IMR-90 (cell line): ENCODE measurements around the gene ITGA5. TPM values are rescaled to one million over a fixed set of nuclear protein-coding genes. Genes with fewer than 3 reads are reported as not detected.

Experiments
- ATAC-seq: fragments of 200-7000 bp; cut with Tn5 transposase; 2 replicates; pipeline ENCODE4 v1.9.1; 2020; ENCODE audit warnings: low read depth, mild to moderate bottlenecking, moderate library complexity
- BruUV-seq: library from RNA; stranded (reverse); fragments of 400-500 nt; replicated peaks from 2 replicates; lab custom pipeline; 2021; lab: Mats Ljungman, UMichigan
- CTCF ChIA-PET: fragments of 300-600 bp; formaldehyde crosslinking; extraction: SDS; loops from one replicate; lab custom pipeline; 2021; ENCODE audit warnings: antibody characterized with exemption; lab: Yijun Ruan, JAX
- POLR2A ChIA-PET: fragments of 300-600 bp; sonication (Branson Sonifier 250); formaldehyde crosslinking; loops from one replicate; lab custom pipeline; 2022; ENCODE audit warnings: antibody characterized with exemption; ENCODE audit not compliant: unreplicated experiment; lab: Charles Lee
- DNase-seq: peaks from one replicate; pipeline ENCODE4 v3.0.0; 2013
- H2AFZ ChIP-seq: replicated peaks from 2 replicates; pipeline ENCODE3; 2013; ENCODE audit warnings: low read length, mild to moderate bottlenecking; ENCODE audit not compliant: poor library complexity
- H2AK5ac ChIP-seq: 2 replicates; pipeline ENCODE4 v1.6.1; 2013; ENCODE audit warnings: low read depth, low read length, inconsistent platforms
- H2AK9ac ChIP-seq: replicated peaks from 2 replicates; pipeline ENCODE3; 2013; ENCODE audit warnings: mild to moderate bottlenecking, low read depth, low read length, moderate library complexity; ENCODE audit not compliant: poor library complexity
- H2BK120ac ChIP-seq: 2 replicates; pipeline ENCODE4 v1.6.1; 2013; ENCODE audit warnings: low read depth, low read length, inconsistent platforms
- H2BK15ac ChIP-seq: 3 replicates; pipeline ENCODE4 v1.6.1; 2013; ENCODE audit warnings: low read depth, low read length, inconsistent platforms
- H2BK20ac ChIP-seq: 2 replicates; pipeline ENCODE4 v1.6.1; 2013; ENCODE audit warnings: low read depth, mild to moderate bottlenecking, inconsistent platforms, low read length, moderate library complexity
- H2BK5ac ChIP-seq: 2 replicates; pipeline ENCODE4 v1.6.1; 2013; ENCODE audit warnings: mild to moderate bottlenecking, low read depth, low read length, inconsistent platforms; ENCODE audit not compliant: poor library complexity, severe bottlenecking
- H3K14ac ChIP-seq: replicated peaks from 2 replicates; pipeline ENCODE4 v1.6.1; 2013; ENCODE audit warnings: low read depth, low read length, inconsistent platforms
- H3K18ac ChIP-seq: 2 replicates; pipeline ENCODE4 v1.6.1; 2013; ENCODE audit warnings: low read depth, low read length, control low read depth
- H3K23ac ChIP-seq: 2 replicates; pipeline ENCODE4 v1.6.1; 2013; ENCODE audit warnings: low read depth, low read length, inconsistent platforms
- H3K27ac ChIP-seq: 2 replicates; pipeline ENCODE4 v1.5.1; 2013; ENCODE audit warnings: mild to moderate bottlenecking, control low read depth, low read length; ENCODE audit not compliant: insufficient read depth
- H3K27me3 ChIP-seq: 2 replicates; pipeline ENCODE4 v1.6.1; 2013; ENCODE audit warnings: low read length; ENCODE audit not compliant: control insufficient read depth, insufficient read depth
- H3K36me3 ChIP-seq: 2 replicates; pipeline ENCODE4 v1.6.1; 2013; ENCODE audit warnings: low read length, mixed read lengths; ENCODE audit not compliant: control insufficient read depth, insufficient read depth
- H3K4ac ChIP-seq: 2 replicates; pipeline ENCODE4 v1.6.1; 2013; ENCODE audit warnings: low read depth, low read length, inconsistent platforms
- H3K4me1 ChIP-seq: 2 replicates; pipeline ENCODE4 v1.6.1; 2013; ENCODE audit warnings: low read length, mixed read lengths; ENCODE audit not compliant: control insufficient read depth, insufficient read depth
- H3K4me2 ChIP-seq: 2 replicates; pipeline ENCODE4 v1.6.1; 2013; ENCODE audit warnings: low read depth, mild to moderate bottlenecking, control low read depth, low read length, moderate library complexity
- H3K4me3 ChIP-seq: 2 replicates; pipeline ENCODE4 v1.5.1; 2013; ENCODE audit warnings: low read depth, mild to moderate bottlenecking, control low read depth, low read length, moderate library complexity; ENCODE audit not compliant: insufficient read depth
- H3K56ac ChIP-seq: 2 replicates; pipeline ENCODE4 v1.6.1; 2013; ENCODE audit warnings: low read length, inconsistent platforms; ENCODE audit not compliant: insufficient read depth; ENCODE audit errors: extremely low read depth
- H3K79me1 ChIP-seq, 2 experiments: 2 replicates each; pipeline ENCODE4 v1.6.1; 2013; ENCODE audit warnings: low read length in 2 of 2, inconsistent platforms in 1 of 2, low read depth in 1 of 2
- H3K9ac ChIP-seq: 2 replicates; pipeline ENCODE4 v1.6.1; 2013; ENCODE audit warnings: low read depth, low read length, control low read depth
- H3K9me1 ChIP-seq: 2 replicates; pipeline ENCODE4 v1.6.1; 2013; ENCODE audit warnings: low read length, inconsistent platforms; ENCODE audit not compliant: insufficient read depth
- H3K9me3 ChIP-seq: 2 replicates; pipeline ENCODE4 v1.6.1; 2013; ENCODE audit warnings: low read length; ENCODE audit not compliant: control insufficient read depth, insufficient read depth
- H4K20me1 ChIP-seq: 2 replicates; pipeline ENCODE4 v1.6.1; 2013; ENCODE audit warnings: low read length, inconsistent platforms; ENCODE audit not compliant: insufficient read depth
- H4K5ac ChIP-seq: 2 replicates; pipeline ENCODE4 v1.6.1; 2013; ENCODE audit warnings: mild to moderate bottlenecking, low read depth, low read length, control low read depth
- H4K8ac ChIP-seq, 2 experiments: 2 replicates each; pipeline ENCODE4 v1.6.1; 2013; ENCODE audit warnings: low read depth in 2 of 2, low read length in 2 of 2, control low read depth in 1 of 2, inconsistent platforms in 1 of 2
- H4K91ac ChIP-seq: 2 replicates; pipeline ENCODE4 v1.6.1; 2013; ENCODE audit warnings: low read depth, low read length, inconsistent platforms; ENCODE audit not compliant: insufficient read depth
- BHLHE40 ChIP-seq: fragments of 150-350 bp; IDR thresholded peaks from 2 replicates; pipeline ENCODE4 v1.6.1; 2016; ENCODE audit warnings: mild to moderate bottlenecking, low read depth, low read length
- FOS ChIP-seq: fragments of 150-350 bp; IDR thresholded peaks from 2 replicates; pipeline ENCODE4 v1.6.1; 2016; ENCODE audit warnings: low read depth, low read length
- POLR2A ChIP-seq: IDR thresholded peaks from 2 replicates; pipeline ENCODE4 v1.6.1; 2012; ENCODE audit warnings: mild to moderate bottlenecking, low read depth, low read length
- SMC3 ChIP-seq: fragments of 150-350 bp; IDR thresholded peaks from 2 replicates; pipeline ENCODE4 v1.6.1; 2016; ENCODE audit warnings: low read depth, mild to moderate bottlenecking, antibody characterized with exemption, low read length, moderate library complexity
- WGBS, 2 experiments: methylation state at CpG; one replicate each; pipeline versions ENCODE4 v1.1.5 to v1.1.7; 2013; ENCODE audit warnings: missing lambda C conversion rate in 2 of 2; ENCODE audit not compliant: insufficient read length in 1 of 2; ENCODE audit errors: extremely low coverage in 2 of 2; 5-methylcytosine and 5-hydroxymethylcytosine counted together
- dilution Hi-C: fragments of 300-500 bp; cut with HindIII; formaldehyde crosslinking; loops from one replicate; pipeline ENCODE4 v1.14.3; 2018; ENCODE audit warnings: low sequenced_read_pairs; ENCODE audit not compliant: unreplicated experiment
- in situ Hi-C: fragments of 300-500 bp; cut with MboI; formaldehyde crosslinking; loops from 3 replicates; pipeline ENCODE4 v1.14.3; 2019; ENCODE audit warnings: low sequenced_read_pairs, inconsistent platforms, mixed read lengths
- intact Hi-C: fragments of 100-400 bp; cut with micrococcal nuclease; formaldehyde crosslinking; loops from 2 replicates; pipeline ENCODE4 v1.10.0; 2022
- polyA plus RNA-seq, 3 experiments: library from polyadenylated mRNA; depleted of rRNA; stranded (reverse); fragments of >200 nt; gene quantifications; 2 replicates each; pipeline ENCODE4 v1.2.3, GENCODE V29; 2012; ENCODE audit warnings: low replicate concordance in 1 of 3
- total RNA-seq: library from RNA; depleted of rRNA; stranded (reverse); fragments of >200 nt; gene quantifications from 2 replicates; pipeline ENCODE4 v1.2.3, GENCODE V29; 2012
- TF ChIP-seq, protein P1 (sequence below): fragments of 150-350 bp; IDR thresholded peaks from 2 replicates; pipeline ENCODE4 v1.6.1; 2017; ENCODE audit warnings: mild to moderate bottlenecking, antibody characterized with exemption, low read length, low read depth
- TF ChIP-seq, protein P2 (sequence below): conservative IDR thresholded peaks from 2 replicates; pipeline ENCODE4 v1.5.1; 2012; ENCODE audit warnings: mild to moderate bottlenecking, low read depth, low read length, improper control_type of control experiment

The ITGA5 gene
- total and polyA plus RNA-seq, 2 of the 4 experiments (the other 2 are of a cell fraction) = 159 to 259 TPM

DNA sequence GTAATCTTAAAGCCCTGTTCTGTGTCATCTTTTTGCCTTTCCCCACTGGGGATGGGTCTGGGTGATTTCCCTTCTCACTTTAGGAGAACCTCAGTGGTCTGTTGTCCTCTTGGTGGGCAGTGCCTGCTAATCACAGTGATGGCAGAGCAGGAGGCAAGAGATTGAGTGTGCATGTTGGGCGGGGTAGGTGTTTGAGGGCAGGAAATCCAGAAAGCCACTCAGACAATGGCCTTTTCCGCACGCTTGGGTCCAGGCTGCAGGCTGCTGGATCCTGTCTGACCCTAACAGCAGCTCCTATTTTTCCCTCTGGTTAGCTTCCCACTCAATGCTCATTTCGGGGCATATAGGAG lies 13.7 kb upstream of the ITGA5 start:
- H2BK15ac ChIP-seq = peak overlapping the region; percentile 73; the same call in 2 of the 3 replicates
- H3K4me3 ChIP-seq = no peak overlapping the region
- no peaks in the 10 kb centered on the region for H3K27me3 ChIP-seq
- H3K9ac ChIP-seq = no peak overlapping the region
- no TSS peak for BruUV-seq
- H4K20me1 ChIP-seq = no peaks in the 10 kb centered on the region
- peak overlapping the region; percentile 32 for H2BK5ac ChIP-seq
- 100% methylated on average over 1 of the region's 4 CpGs; no CpG with 5 or more reads in 1 of the 2 experiments for WGBS, 2 experiments
- peak overlapping the region; percentile 25 for H2AK9ac ChIP-seq
- CTCF ChIA-PET = interaction anchor here (5.1 kb wide), 1 partner anchor 34 kb away, joined by 27 read pairs; no protein-coding TSS in a partner anchor
- H3K9me1 ChIP-seq = peaks cover 19% of the 10 kb centered on the region
- H4K91ac ChIP-seq = no peak overlapping the region; the same call in 1 of the 2 replicates
- no peak for DNase-seq
- POLR2A ChIA-PET = no interaction called here
- H3K4ac ChIP-seq = peak overlapping the region; percentile 23; the same call in 1 of the 2 replicates
- peaks cover 0 to 14% of the 10 kb centered on the region in 2 experiments; a peak in 1 of 4 replicates for H3K79me1 ChIP-seq
- peak overlapping the region in 1 of 2 experiments; percentile 65; a peak in 1 of 4 replicates for H4K8ac ChIP-seq
- intact Hi-C loops (loop anchor here (10.0 kb wide), 1 partner anchor 218 kb away; no protein-coding TSS in a partner anchor), in situ Hi-C loops (no loop called here), dilution Hi-C loops (no loop called here)
- peak overlapping the region; percentile 77; the same call in 1 of the 2 replicates for H3K14ac ChIP-seq
- no peak overlapping the region for H3K56ac ChIP-seq
- H3K23ac ChIP-seq = 0 out of 2 replicates have a peak overlapping the region, but pooled peaks have one; percentile 7
- H2BK120ac ChIP-seq = 0 out of 2 replicates have a peak overlapping the region, but pooled peaks have one; percentile 18
- H2AFZ ChIP-seq = no peak overlapping the region
- H2BK20ac ChIP-seq = peak overlapping the region; percentile 57; the same call in 1 of the 2 replicates
- H3K4me1 ChIP-seq = peaks cover 22% of the 10 kb centered on the region
- no peak overlapping the region; the same call in 1 of the 2 replicates for H3K18ac ChIP-seq
- no peaks in the 10 kb centered on the region for H3K9me3 ChIP-seq
- no peak overlapping the region for H4K5ac ChIP-seq
- peak overlapping the region; percentile 52 for H2AK5ac ChIP-seq
- no peak overlapping the region for H3K27ac ChIP-seq
- TF ChIP-seq SMC3 (no peak), FOS (no peak), BHLHE40 (no peak), POLR2A (no peak)
- TF ChIP-seq, protein P1, sequence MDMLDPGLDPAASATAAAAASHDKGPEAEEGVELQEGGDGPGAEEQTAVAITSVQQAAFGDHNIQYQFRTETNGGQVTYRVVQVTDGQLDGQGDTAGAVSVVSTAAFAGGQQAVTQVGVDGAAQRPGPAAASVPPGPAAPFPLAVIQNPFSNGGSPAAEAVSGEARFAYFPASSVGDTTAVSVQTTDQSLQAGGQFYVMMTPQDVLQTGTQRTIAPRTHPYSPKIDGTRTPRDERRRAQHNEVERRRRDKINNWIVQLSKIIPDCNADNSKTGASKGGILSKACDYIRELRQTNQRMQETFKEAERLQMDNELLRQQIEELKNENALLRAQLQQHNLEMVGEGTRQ = no peak
- TF ChIP-seq, protein P2, sequence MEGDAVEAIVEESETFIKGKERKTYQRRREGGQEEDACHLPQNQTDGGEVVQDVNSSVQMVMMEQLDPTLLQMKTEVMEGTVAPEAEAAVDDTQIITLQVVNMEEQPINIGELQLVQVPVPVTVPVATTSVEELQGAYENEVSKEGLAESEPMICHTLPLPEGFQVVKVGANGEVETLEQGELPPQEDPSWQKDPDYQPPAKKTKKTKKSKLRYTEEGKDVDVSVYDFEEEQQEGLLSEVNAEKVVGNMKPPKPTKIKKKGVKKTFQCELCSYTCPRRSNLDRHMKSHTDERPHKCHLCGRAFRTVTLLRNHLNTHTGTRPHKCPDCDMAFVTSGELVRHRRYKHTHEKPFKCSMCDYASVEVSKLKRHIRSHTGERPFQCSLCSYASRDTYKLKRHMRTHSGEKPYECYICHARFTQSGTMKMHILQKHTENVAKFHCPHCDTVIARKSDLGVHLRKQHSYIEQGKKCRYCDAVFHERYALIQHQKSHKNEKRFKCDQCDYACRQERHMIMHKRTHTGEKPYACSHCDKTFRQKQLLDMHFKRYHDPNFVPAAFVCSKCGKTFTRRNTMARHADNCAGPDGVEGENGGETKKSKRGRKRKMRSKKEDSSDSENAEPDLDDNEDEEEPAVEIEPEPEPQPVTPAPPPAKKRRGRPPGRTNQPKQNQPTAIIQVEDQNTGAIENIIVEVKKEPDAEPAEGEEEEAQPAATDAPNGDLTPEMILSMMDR = no peak
- no peaks in the 10 kb centered on the region for H3K36me3 ChIP-seq
- no peak overlapping the region for H3K4me2 ChIP-seq
- ATAC-seq = no peak
